Measurements from ENCODE around the gene NR6A1. TPM values are rescaled to one million over a fixed set of nuclear protein-coding genes. Genes with fewer than 3 reads are reported as not detected.

Gene NR6A1
- total RNA-seq, 1 experiment from 2014 or later: 99.3 TPM

GRCh38 chr9:124625087-124625486 lies 146.0 kb downstream of the NR6A1 start:
- no peaks in the 10 kb centered on the region for H4K20me1 ChIP-seq (ENCODE audit: control insufficient read depth, insufficient read depth, insufficient read length)
- no CpG with 5 or more reads among the region's 6 CpGs for WGBS (ENCODE audit: extremely low coverage, insufficient read length, low lambda C conversion rate)
- no peak overlapping the region for H2BK5ac ChIP-seq (ENCODE audit: insufficient read length, low read length)
- Mint-ChIP-seq H3K27me3 (ENCODE audit: low read depth) (no peaks in the 10 kb centered on the region), H3K4me3 (no peak overlapping the region), H3K9me3 (no peaks in the 10 kb centered on the region), H3K27ac (no peak overlapping the region), H3K4me1 (peaks cover 13 to 22% of the 10 kb centered on the region in 2 experiments), H3K36me3 (ENCODE audit: insufficient read depth in 1 of 3, low read depth in 3 of 3) (no peaks in the 10 kb centered on the region; a peak in 2 of 7 replicates)
- H3K4me1 ChIP-seq (ENCODE audit: insufficient read depth, low read length): no peaks in the 10 kb centered on the region; the same call in 1 of the 2 replicates
- H3K4me2 ChIP-seq (ENCODE audit: insufficient read depth, insufficient read length, low read length): no peak overlapping the region
- H3K79me1 ChIP-seq (ENCODE audit: insufficient read depth, low read depth, low read length, poor library complexity, severe bottlenecking): no peaks in the 10 kb centered on the region
- no peak overlapping the region for H4K8ac ChIP-seq (replicated peaks; ENCODE audit: insufficient read length, low read depth, low read length)
- no peak overlapping the region for H2BK15ac ChIP-seq (ENCODE audit: low read depth, low read length)
- no peak overlapping the region for H2BK20ac ChIP-seq (ENCODE audit: low read depth, low read length, poor library complexity, severe bottlenecking)
- no peak overlapping the region for H2BK12ac ChIP-seq (ENCODE audit: insufficient read length, low read depth, low read length)
- no peak overlapping the region for H3K23ac ChIP-seq (ENCODE audit: insufficient read length, low read depth, low read length)
- H3K27me3 ChIP-seq (ENCODE audit: insufficient read depth, low read length): no peaks in the 10 kb centered on the region
- H3K56ac ChIP-seq (ENCODE audit: insufficient read length, low read depth, low read length): no peak overlapping the region
- no peak for DNase-seq
- no peak overlapping the region for H3T11ph ChIP-seq (ENCODE audit: low read length)
- TF ChIP-seq CTCF (conservative IDR thresholded peaks at IDR 0.05): no peak
- H2AFZ ChIP-seq (ENCODE audit: low read length): no peak overlapping the region
- peaks cover 2% of the 10 kb centered on the region; the same call in 1 of the 2 replicates for H3K79me2 ChIP-seq (ENCODE audit: insufficient read depth, low read length)
- H3K23me2 ChIP-seq (ENCODE audit: insufficient read length, low read depth, low read length, poor library complexity, severe bottlenecking): no peaks in the 10 kb centered on the region
- no peak overlapping the region for H3K9ac ChIP-seq (ENCODE audit: extremely low read depth, insufficient read length, low read length)
- H2BK120ac ChIP-seq (ENCODE audit: low read depth, low read length, poor library complexity, severe bottlenecking): no peak overlapping the region
- no peak overlapping the region for H4K5ac ChIP-seq (ENCODE audit: insufficient read length, low read depth, low read length)
- H3K4ac ChIP-seq (ENCODE audit: low read depth, low read length): no peak overlapping the region
- H3K18ac ChIP-seq (ENCODE audit: insufficient read length, low read depth, low read length): no peak overlapping the region
- H4K91ac ChIP-seq (ENCODE audit: insufficient read length, low read depth, low read length): no peak overlapping the region
- no peak overlapping the region for H3K14ac ChIP-seq (ENCODE audit: insufficient read depth, low read length)
- H2AK5ac ChIP-seq (ENCODE audit: insufficient read length, low read length): no peak overlapping the region
- no peaks in the 10 kb centered on the region for H3K9me3 ChIP-seq (ENCODE audit: control insufficient read depth, low read depth, low read length)
- H3K27ac ChIP-seq (ENCODE audit: insufficient read length, low read depth, low read length): no peak overlapping the region

Measured in H9 (cell line).